HEK293T (cell line): ENCODE data around the gene INSM1.

Experiments used
- BHLHE40 ChIP-seq: fragments of 450-650 bp; IDR thresholded peaks from 2 replicates; pipeline ENCODE4 v1.6.1; 2016; ENCODE audit warnings: mild to moderate bottlenecking, moderate library complexity, borderline replicate concordance
- CTBP1 ChIP-seq: fragments of 450-650 bp; IDR thresholded peaks from 2 replicates; pipeline ENCODE4 v1.6.1; 2016; ENCODE audit warnings: borderline replicate concordance
- ELF4 ChIP-seq: fragments of 450-650 bp; IDR thresholded peaks from 2 replicates; pipeline ENCODE4 v1.6.1; 2017; ENCODE audit warnings: antibody characterized with exemption
- FOXA1 ChIP-seq: fragments of 450-650 bp; IDR thresholded peaks from 2 replicates; pipeline ENCODE4 v1.6.1; 2016; ENCODE audit warnings: mild to moderate bottlenecking
- FOXK2 ChIP-seq: fragments of 450-650 bp; IDR thresholded peaks from 2 replicates; pipeline ENCODE4 v1.6.1; 2016; ENCODE audit warnings: mild to moderate bottlenecking
- FOXM1 ChIP-seq: fragments of 450-650 bp; IDR thresholded peaks from 2 replicates; pipeline ENCODE4 v1.6.1; 2017; ENCODE audit warnings: mild to moderate bottlenecking, borderline replicate concordance
- HDGF ChIP-seq: fragments of 450-650 bp; IDR thresholded peaks from 2 replicates; pipeline ENCODE4 v1.6.1; 2017; ENCODE audit warnings: antibody characterized with exemption, borderline replicate concordance
- L3MBTL2 ChIP-seq: fragments of 450-650 bp; conservative IDR thresholded peaks from 2 replicates; pipeline ENCODE4 v1.6.1; 2016; ENCODE audit warnings: mild to moderate bottlenecking
- LEF1 ChIP-seq: fragments of 450-650 bp; IDR thresholded peaks from 2 replicates; pipeline ENCODE4 v1.6.1; 2017; ENCODE audit warnings: mild to moderate bottlenecking, borderline replicate concordance
- NFRKB ChIP-seq: fragments of 450-650 bp; IDR thresholded peaks from 2 replicates; pipeline ENCODE4 v1.6.1; 2016; ENCODE audit warnings: mild to moderate bottlenecking, moderate library complexity
- SP1 ChIP-seq: fragments of 450-650 bp; IDR thresholded peaks from 2 replicates; pipeline ENCODE4 v1.6.1; 2017
- SUZ12 ChIP-seq: fragments of 450-650 bp; IDR thresholded peaks from 2 replicates; pipeline ENCODE4 v1.6.1; 2016; ENCODE audit warnings: mild to moderate bottlenecking
- TARDBP ChIP-seq: fragments of 450-650 bp; IDR thresholded peaks from 2 replicates; pipeline ENCODE4 v1.6.1; 2016
- TF ChIP-seq, protein P1 (sequence below): fragments of 450-650 bp; IDR thresholded peaks from 2 replicates; pipeline ENCODE4 v1.6.1; 2016

DNA sequence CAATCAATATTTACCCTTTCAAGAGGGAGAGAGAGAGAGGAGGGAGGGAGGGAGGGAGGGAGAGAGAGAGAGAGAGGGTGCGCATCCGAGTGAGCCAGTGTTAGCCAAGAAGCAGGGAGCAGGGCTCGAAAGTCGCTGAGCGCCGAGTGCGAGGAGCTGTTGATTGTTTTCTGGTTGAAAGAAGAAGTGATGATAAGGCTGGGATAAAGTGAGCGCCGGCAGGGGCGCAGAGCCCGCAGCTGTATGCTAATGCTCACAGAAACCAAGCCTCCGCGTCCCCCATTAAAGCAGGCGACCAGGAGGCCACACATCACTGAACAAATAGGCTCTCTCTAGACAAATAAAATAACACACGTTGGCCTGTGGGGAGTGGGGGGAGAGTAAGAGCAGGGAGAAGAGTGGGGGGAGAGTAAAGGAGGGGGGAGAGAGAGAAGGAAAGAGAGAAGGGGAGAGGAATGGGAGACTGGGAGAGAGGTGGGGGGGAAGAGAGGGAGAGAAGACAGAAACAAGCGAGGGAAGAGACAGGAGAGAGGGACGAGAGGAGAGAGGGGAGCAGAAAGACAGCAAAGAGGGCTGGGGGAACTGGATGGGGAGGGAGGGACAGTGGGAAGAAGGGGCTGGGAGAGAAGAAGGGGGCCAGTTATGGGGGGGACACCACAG, 5.0 kb upstream of the INSM1 start:
- TF ChIP-seq NFRKB (no peak), BHLHE40 (no peak), LEF1 (no peak), SP1 (no peak), ELF4 (no peak), CTBP1 (no peak), HDGF (no peak), FOXK2 (no peak), L3MBTL2 (no peak), FOXA1 (no peak), SUZ12 (no peak), FOXM1 (no peak), TARDBP (no peak)
- TF ChIP-seq, protein P1, sequence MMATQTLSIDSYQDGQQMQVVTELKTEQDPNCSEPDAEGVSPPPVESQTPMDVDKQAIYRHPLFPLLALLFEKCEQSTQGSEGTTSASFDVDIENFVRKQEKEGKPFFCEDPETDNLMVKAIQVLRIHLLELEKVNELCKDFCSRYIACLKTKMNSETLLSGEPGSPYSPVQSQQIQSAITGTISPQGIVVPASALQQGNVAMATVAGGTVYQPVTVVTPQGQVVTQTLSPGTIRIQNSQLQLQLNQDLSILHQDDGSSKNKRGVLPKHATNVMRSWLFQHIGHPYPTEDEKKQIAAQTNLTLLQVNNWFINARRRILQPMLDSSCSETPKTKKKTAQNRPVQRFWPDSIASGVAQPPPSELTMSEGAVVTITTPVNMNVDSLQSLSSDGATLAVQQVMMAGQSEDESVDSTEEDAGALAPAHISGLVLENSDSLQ = no peak
